ENCODE measurements around the gene NFATC3. TPM values are rescaled to one million over a fixed set of nuclear protein-coding genes. Genes with fewer than 3 reads are reported as not detected.
A peak's percentile ranks its signal among the peaks of the same experiment; 100 is the strongest.
"Not testable (repeated sequence)": the region's sequence is repeated elsewhere in the genome, so short reads cannot be mapped to it uniquely, and the experiment has no call there.

The NFATC3 gene
- total and polyA plus RNA-seq, 12 donors = 6.3 to 32.9 (median 23.4) TPM

DNA sequence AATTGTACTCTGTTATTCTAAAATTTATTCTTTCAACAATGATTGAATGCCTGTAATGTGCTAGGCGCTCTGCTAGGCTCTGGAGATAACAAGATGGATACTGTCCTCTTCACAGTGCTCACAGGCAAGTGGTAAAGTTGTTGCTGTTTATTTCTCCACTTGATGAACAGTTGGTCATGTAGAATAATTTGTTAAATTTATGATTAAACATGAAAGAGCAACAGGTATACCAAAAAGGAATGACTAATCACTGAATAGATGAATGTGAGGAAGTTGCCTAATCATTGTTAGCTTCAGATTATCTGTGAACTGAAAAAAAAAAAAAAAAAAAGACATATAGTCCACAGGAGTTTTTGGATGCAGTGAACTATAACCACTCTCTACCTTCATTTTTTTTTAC lies 62.3 kb downstream of the NFATC3 start:
- WGBS, 2 donors = 64 to 91% methylated on average over 1 of the region's 1 CpG
- DNase-seq (no peak), ATAC-seq (no peak)
- H3K27ac ChIP-seq = peak overlapping the region in 2 of 10 donors; percentile 15 to 61
- H3K9me3 ChIP-seq = no peaks in the 10 kb centered on the region
- H3K4me3 ChIP-seq = no peak overlapping the region
- H3K4me1 ChIP-seq = peaks cover 0 to 24% (median 18%) of the 10 kb centered on the region in 9 donors
- no peaks in the 10 kb centered on the region for H3K27me3 ChIP-seq
- intact Hi-C loops (cut with DNase I) = loop anchor here in 2 of 10 donors (5.0 to 10.0 kb wide), 2 partner anchors 53 to 55 kb away; no protein-coding TSS in a partner anchor
- TF ChIP-seq, protein P1, sequence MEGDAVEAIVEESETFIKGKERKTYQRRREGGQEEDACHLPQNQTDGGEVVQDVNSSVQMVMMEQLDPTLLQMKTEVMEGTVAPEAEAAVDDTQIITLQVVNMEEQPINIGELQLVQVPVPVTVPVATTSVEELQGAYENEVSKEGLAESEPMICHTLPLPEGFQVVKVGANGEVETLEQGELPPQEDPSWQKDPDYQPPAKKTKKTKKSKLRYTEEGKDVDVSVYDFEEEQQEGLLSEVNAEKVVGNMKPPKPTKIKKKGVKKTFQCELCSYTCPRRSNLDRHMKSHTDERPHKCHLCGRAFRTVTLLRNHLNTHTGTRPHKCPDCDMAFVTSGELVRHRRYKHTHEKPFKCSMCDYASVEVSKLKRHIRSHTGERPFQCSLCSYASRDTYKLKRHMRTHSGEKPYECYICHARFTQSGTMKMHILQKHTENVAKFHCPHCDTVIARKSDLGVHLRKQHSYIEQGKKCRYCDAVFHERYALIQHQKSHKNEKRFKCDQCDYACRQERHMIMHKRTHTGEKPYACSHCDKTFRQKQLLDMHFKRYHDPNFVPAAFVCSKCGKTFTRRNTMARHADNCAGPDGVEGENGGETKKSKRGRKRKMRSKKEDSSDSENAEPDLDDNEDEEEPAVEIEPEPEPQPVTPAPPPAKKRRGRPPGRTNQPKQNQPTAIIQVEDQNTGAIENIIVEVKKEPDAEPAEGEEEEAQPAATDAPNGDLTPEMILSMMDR (IDR thresholded peaks at IDR 0.05) = no peak
- peaks cover 0 to 15% (median 0%) of the 10 kb centered on the region in 9 donors for H3K36me3 ChIP-seq

DNA sequence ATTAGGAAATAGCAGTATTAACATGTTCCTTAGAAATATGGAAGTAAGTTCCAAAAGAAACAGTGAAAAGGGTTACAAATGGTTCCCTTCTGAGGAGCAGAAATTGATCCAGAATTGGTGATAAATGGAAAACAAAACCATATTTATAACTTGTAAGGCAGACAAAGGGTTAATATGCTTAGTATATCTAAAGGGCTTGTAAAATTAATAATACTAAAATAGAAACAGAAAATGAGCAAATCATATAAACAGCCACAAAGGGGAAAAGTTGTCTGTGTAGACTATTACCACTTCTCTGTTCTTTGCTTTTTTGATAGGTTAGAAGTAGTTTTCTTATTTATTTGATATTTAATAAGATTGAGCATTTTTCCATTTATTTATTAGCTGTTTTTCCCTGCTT lies 64.4 kb downstream of the NFATC3 start:
- no peak for DNase-seq
- intact Hi-C loops (cut with DNase I) = loop anchor here in 2 of 10 donors (5.0 to 10.0 kb wide), 2 partner anchors 55 to 57 kb away; no protein-coding TSS in a partner anchor

DNA sequence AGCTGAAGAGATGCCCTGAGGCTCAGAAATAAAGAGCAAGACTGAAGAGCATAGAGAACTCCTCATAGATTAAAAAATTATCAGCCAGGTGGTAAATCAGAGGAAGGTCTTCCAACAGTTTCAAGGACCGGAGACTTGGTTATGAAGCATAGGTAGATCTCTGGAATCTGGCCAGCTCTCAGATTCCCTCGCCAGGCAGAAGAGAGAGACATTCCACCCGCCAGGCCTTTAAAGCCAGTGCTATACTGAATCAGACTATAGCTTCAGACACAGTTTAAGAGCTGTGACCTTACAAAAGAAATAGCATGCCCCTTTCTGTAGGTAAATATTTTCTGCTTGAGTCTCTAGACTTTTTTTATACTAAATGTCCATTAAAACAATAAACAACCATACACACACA lies 70.3 kb downstream of the NFATC3 start:
- 82 to 89% methylated on average over 3 of the region's 3 CpGs for WGBS, 2 donors
- H3K9me3 ChIP-seq = no peaks in the 10 kb centered on the region
- DNase-seq = no peak
- H3K4me1 ChIP-seq = no peaks in the 10 kb centered on the region
- intact Hi-C loops (cut with DNase I) = loop anchor here in 1 of 10 donors (10.0 kb wide), 1 partner anchor 61 kb away; no protein-coding TSS in a partner anchor
- peaks cover 0 to 41% (median 9%) of the 10 kb centered on the region in 9 donors for H3K36me3 ChIP-seq
- no peak for ATAC-seq
- H3K4me3 ChIP-seq = no peak overlapping the region
- no peaks in the 10 kb centered on the region for H3K27me3 ChIP-seq
- TF ChIP-seq, protein P1 (IDR thresholded peaks at IDR 0.05) = no peak
- H3K27ac ChIP-seq = no peak overlapping the region

More for the DNA sequence above, 64.4 kb downstream of the NFATC3 start:
- no peaks in the 10 kb centered on the region for H3K27me3 ChIP-seq
- H3K4me3 ChIP-seq = no peak overlapping the region
- no peak for ATAC-seq
- peaks cover 0 to 24% (median 17%) of the 10 kb centered on the region in 9 donors for H3K4me1 ChIP-seq
- H3K36me3 ChIP-seq = peaks cover 0 to 17% (median 0%) of the 10 kb centered on the region in 9 donors
- TF ChIP-seq, protein P1 (IDR thresholded peaks at IDR 0.05) = no peak
- H3K9me3 ChIP-seq = no peaks in the 10 kb centered on the region
- H3K27ac ChIP-seq = no peak overlapping the region

DNA sequence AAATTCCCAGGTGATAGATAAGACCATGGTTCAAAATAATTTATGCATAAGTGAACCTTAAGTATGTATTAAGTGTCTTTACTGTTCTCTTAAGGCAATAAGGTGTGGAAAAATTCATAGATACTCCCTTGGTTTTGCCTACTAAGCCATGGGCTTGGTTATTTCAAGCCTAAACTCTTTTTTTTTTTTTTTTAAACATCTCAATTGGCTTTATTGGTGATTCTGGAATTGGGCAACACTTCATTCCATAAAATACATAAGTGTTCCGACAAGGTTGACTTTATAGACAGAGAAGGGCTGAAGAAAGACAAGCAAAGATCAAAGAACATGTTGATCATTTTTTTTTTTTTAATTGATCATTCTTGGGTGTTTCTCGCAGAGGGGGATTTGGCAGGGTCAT lies 77.2 kb downstream of the NFATC3 start:
- intact Hi-C loops (cut with DNase I) = no loop called here
- TF ChIP-seq, protein P1 (IDR thresholded peaks at IDR 0.05) = no peak
- DNase-seq (no peak), ATAC-seq (no peak)
- Histone ChIP-seq H3K27me3 (no peaks in the 10 kb centered on the region), H3K27ac (no peak overlapping the region), H3K4me1 (peaks cover 0 to 3% (median 0%) of the 10 kb centered on the region in 9 donors), H3K9me3 (no peaks in the 10 kb centered on the region), H3K36me3 (peaks cover 0 to 67% (median 11%) of the 10 kb centered on the region in 9 donors), H3K4me3 (no peak overlapping the region)
- WGBS, 2 donors = 98 to 99% methylated on average over 2 of the region's 2 CpGs

DNA sequence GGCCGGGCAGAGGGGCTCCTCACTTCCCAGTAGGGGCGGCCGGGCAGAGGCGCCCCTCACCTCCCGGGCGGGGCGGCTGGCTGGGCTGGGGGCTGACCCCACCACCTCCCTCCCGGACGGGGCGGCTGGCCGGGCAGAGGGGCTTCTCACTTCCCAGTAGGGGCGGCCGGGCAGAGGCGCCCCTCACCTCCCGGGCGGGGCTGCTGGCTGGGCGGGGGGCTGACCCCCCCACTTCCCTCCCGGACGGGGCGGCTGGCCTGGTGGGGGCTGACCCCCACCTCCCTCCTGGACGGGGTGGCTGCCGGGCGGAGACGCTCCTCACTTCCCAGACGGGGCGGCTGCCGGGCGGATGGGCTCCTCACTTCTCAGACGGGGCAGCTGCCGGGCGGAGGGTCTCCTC lies 78.1 kb downstream of the NFATC3 start:
- WGBS, 2 donors = 94 to 96% methylated on average over 22 to 30 of the region's 31 CpGs
- H3K27ac ChIP-seq; H3K9me3 ChIP-seq; ATAC-seq; H3K27me3 ChIP-seq; DNase-seq; H3K4me3 ChIP-seq; intact Hi-C loops (cut with DNase I); H3K4me1 ChIP-seq: not testable (repeated sequence)
- H3K36me3 ChIP-seq = peaks cover 0 to 67% (median 11%) of the 10 kb centered on the region in 9 donors

Measured in heart right ventricle (tissue), 16 donors.